DOHH2 (cell line): ENCODE data around the gene RAD23B.

Experiments used
- H3F3A ChIP-seq: fragments of 200-600 bp; sonication (generic), shearing (Covaris generic); 2 replicates; pipeline ENCODE4 v1.6.0; 2016; ENCODE audit warnings: antibody characterized with exemption, mild to moderate bottlenecking; ENCODE audit not compliant: control insufficient read depth, insufficient read depth
- H3K27ac ChIP-seq: fragments of 200-600 bp; sonication (generic); 2 replicates; pipeline ENCODE4 v1.5.1; 2014; ENCODE audit warnings: low read depth, mild to moderate bottlenecking, low read length, moderate library complexity
- H3K27me3 ChIP-seq: fragments of 200-600 bp; sonication (generic); 2 replicates; pipeline ENCODE4 v1.6.1; 2014; ENCODE audit warnings: mild to moderate bottlenecking, low read length, mixed read lengths; ENCODE audit not compliant: control insufficient read depth
- H3K36me3 ChIP-seq: fragments of 200-600 bp; sonication (generic); 2 replicates; pipeline ENCODE4 v1.6.1; 2014; ENCODE audit warnings: mild to moderate bottlenecking, low read length, moderate library complexity, mixed read lengths; ENCODE audit not compliant: control insufficient read depth
- H3K4me1 ChIP-seq: fragments of 200-600 bp; sonication (generic); 2 replicates; pipeline ENCODE4 v1.6.1; 2014; ENCODE audit warnings: mild to moderate bottlenecking, low read length, mixed read lengths; ENCODE audit not compliant: control insufficient read depth
- H3K4me2 ChIP-seq: fragments of 200-600 bp; sonication (generic); 2 replicates; pipeline ENCODE4 v1.6.0; 2014; ENCODE audit warnings: mild to moderate bottlenecking, low read length, moderate library complexity
- H3K4me3 ChIP-seq: fragments of 200-600 bp; sonication (generic); 2 replicates; pipeline ENCODE4 v1.5.1; 2014; ENCODE audit warnings: mild to moderate bottlenecking, low read length, mixed read lengths
- H3K79me2 ChIP-seq: fragments of 200-600 bp; sonication (generic); 2 replicates; pipeline ENCODE4 v1.6.1; 2014; ENCODE audit warnings: mild to moderate bottlenecking, low read length, mixed read lengths; ENCODE audit not compliant: control insufficient read depth
- H3K9me2 ChIP-seq: fragments of 200-600 bp; sonication (generic); replicated peaks from 2 replicates; pipeline ENCODE4 v1.6.1; 2014; ENCODE audit warnings: mild to moderate bottlenecking, low read length, mixed read lengths; ENCODE audit not compliant: control insufficient read depth
- H3K9me3 ChIP-seq: fragments of 200-600 bp; sonication (generic); 2 replicates; pipeline ENCODE4 v1.6.1; 2014; ENCODE audit warnings: antibody characterized with exemption, low read length, mixed read lengths; ENCODE audit not compliant: control insufficient read depth, insufficient read depth
- H4K20me1 ChIP-seq: fragments of 200-600 bp; sonication (generic); 2 replicates; pipeline ENCODE4 v1.6.0; 2014; ENCODE audit warnings: low read depth, mild to moderate bottlenecking, antibody characterized with exemption, low read length, moderate library complexity; ENCODE audit not compliant: control insufficient read depth, insufficient read depth
- EZH2phosphoT487 ChIP-seq: fragments of 200-600 bp; sonication (generic); IDR thresholded peaks from 2 replicates; pipeline ENCODE4 v1.6.1; 2017; ENCODE audit warnings: borderline replicate concordance, mild to moderate bottlenecking, antibody characterized with exemption, low read length, moderate library complexity, mixed read lengths
- TF ChIP-seq, protein P1 (sequence below): fragments of 200-600 bp; sonication (generic); IDR thresholded peaks from one replicate; pipeline ENCODE4 v1.5.1; 2014; ENCODE audit warnings: antibody characterized with exemption, mild to moderate bottlenecking, low read depth, low read length; ENCODE audit not compliant: poor library complexity, severe bottlenecking

RAD23B gene

DNA sequence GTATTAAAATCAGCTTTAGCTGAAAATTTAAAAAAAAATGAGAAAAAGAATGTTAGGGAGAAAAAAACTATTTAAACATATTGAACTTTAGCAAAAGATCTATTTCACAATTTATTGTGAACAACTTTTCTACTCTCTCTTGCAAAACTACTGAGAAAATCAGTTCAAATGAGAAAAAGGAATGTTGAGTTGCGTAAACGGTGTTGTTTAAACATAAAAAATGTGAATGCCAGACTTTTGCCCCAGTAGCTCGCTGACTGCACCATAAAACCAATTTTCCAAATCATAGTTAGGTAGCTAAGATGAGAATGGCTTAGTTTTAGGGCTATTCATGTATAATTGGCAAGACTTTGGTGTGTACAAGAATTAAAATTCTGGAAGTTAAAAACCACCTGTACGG, 13.4 kb upstream of the RAD23B start:
- no peaks in the 10 kb centered on the region for H3K9me3 ChIP-seq
- no peaks in the 10 kb centered on the region for H3K36me3 ChIP-seq
- H3K27ac ChIP-seq, result no peak overlapping the region
- H3F3A ChIP-seq, result no peaks in the 10 kb centered on the region
- H3K27me3 ChIP-seq, result peaks cover 20% of the 10 kb centered on the region
- TF ChIP-seq, protein P1, sequence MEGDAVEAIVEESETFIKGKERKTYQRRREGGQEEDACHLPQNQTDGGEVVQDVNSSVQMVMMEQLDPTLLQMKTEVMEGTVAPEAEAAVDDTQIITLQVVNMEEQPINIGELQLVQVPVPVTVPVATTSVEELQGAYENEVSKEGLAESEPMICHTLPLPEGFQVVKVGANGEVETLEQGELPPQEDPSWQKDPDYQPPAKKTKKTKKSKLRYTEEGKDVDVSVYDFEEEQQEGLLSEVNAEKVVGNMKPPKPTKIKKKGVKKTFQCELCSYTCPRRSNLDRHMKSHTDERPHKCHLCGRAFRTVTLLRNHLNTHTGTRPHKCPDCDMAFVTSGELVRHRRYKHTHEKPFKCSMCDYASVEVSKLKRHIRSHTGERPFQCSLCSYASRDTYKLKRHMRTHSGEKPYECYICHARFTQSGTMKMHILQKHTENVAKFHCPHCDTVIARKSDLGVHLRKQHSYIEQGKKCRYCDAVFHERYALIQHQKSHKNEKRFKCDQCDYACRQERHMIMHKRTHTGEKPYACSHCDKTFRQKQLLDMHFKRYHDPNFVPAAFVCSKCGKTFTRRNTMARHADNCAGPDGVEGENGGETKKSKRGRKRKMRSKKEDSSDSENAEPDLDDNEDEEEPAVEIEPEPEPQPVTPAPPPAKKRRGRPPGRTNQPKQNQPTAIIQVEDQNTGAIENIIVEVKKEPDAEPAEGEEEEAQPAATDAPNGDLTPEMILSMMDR, result no peak
- no peak for TF ChIP-seq EZH2phosphoT487
- H3K79me2 ChIP-seq, result no peaks in the 10 kb centered on the region
- H3K4me3 ChIP-seq, result no peak overlapping the region
- no peaks in the 10 kb centered on the region for H4K20me1 ChIP-seq
- no peak overlapping the region for H3K4me2 ChIP-seq
- no peaks in the 10 kb centered on the region for H3K4me1 ChIP-seq
- H3K9me2 ChIP-seq, result no peaks in the 10 kb centered on the region

DNA sequence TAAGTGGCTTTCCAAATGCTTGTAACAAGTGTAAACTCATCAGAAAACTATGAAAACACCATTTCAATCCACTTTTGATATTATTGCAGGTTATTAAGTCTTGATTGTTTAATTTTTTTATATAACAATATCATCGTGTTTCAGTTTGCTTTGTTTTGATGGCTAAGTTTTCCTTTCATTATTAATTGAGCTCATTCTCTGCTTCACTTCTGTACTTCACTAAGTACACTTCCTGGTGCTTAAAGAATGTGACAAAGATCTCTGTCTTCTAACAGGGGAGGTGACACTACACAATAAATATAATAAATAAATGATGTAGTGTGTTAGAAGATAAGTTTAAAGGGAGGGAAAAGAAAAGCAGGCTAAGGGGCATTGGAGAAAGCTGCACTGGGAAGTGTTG, 13.0 kb upstream of the RAD23B start:
- H3K27ac ChIP-seq, result no peak overlapping the region
- peaks cover 24% of the 10 kb centered on the region for H3K27me3 ChIP-seq
- H3K4me1 ChIP-seq, result no peaks in the 10 kb centered on the region
- H3F3A ChIP-seq, result no peaks in the 10 kb centered on the region
- no peak for TF ChIP-seq EZH2phosphoT487
- no peaks in the 10 kb centered on the region for H3K9me2 ChIP-seq
- H3K4me2 ChIP-seq, result no peak overlapping the region
- no peaks in the 10 kb centered on the region for H3K9me3 ChIP-seq
- no peaks in the 10 kb centered on the region for H3K79me2 ChIP-seq
- H3K4me3 ChIP-seq, result no peak overlapping the region
- no peaks in the 10 kb centered on the region for H3K36me3 ChIP-seq
- H4K20me1 ChIP-seq, result no peaks in the 10 kb centered on the region

DNA sequence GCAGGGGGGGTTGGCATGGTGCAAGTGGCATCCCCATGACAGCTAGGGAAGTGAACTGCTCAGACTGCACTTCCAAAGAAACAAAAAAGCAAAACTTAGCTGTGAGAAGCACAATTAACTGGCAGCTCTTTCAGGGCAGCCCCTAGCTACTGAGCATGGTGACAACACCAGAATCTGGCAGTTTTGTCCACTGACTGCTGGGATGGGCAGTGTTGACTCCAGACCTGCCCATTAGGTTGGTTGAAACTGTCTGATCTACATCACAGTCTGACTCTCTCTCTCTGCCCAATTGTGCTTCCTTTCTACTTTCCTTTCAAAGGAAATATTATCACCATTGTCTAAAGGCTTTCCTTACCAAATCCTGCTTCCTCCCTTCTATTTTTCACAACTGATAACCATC, 12.5 kb upstream of the RAD23B start:
- Histone ChIP-seq H4K20me1 (no peaks in the 10 kb centered on the region), H3K4me2 (no peak overlapping the region), H3K36me3 (no peaks in the 10 kb centered on the region), H3K79me2 (no peaks in the 10 kb centered on the region), H3K27ac (no peak overlapping the region), H3F3A (no peaks in the 10 kb centered on the region), H3K4me1 (no peaks in the 10 kb centered on the region), H3K27me3 (peaks cover 28% of the 10 kb centered on the region), H3K9me3 (no peaks in the 10 kb centered on the region), H3K4me3 (no peak overlapping the region), H3K9me2 (no peaks in the 10 kb centered on the region)
- no peak for TF ChIP-seq EZH2phosphoT487
- TF ChIP-seq, protein P1, result no peak

DNA sequence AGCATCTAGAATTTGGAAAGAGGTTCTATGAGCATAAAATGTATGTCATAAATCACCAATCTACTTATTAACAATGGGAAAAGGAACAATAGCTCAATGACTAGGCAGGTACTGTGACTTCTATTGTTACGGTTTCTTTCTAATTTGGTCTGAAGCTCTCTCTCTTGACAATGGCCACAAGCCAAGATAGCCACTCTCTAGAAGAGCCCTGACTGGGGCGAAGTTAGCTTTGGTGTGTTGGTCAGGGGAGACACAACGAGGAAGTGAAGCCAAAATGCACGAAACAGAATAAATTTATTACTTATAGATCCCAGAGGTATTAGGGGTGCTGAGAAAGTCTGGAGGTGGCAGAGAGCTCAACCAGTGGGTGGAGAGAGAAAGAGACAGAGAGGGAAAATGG, 9.4 kb upstream of the RAD23B start:
- Histone ChIP-seq H4K20me1 (no peaks in the 10 kb centered on the region), H3K27me3 (peaks cover 36% of the 10 kb centered on the region), H3K9me2 (no peaks in the 10 kb centered on the region), H3K4me3 (no peak overlapping the region), H3K27ac (no peak overlapping the region), H3K4me2 (no peak overlapping the region), H3K4me1 (no peaks in the 10 kb centered on the region), H3K36me3 (no peaks in the 10 kb centered on the region), H3F3A (no peaks in the 10 kb centered on the region), H3K79me2 (no peaks in the 10 kb centered on the region), H3K9me3 (no peaks in the 10 kb centered on the region)
- TF ChIP-seq, protein P1, result no peak
- no peak for TF ChIP-seq EZH2phosphoT487
